ENCODE results near the gene PCNX1.

The PCNX1 gene

GRCh38 chr14:70916799-70917198 lies 9.5 kb downstream of the PCNX1 start:
- TF ChIP-seq, protein P1, sequence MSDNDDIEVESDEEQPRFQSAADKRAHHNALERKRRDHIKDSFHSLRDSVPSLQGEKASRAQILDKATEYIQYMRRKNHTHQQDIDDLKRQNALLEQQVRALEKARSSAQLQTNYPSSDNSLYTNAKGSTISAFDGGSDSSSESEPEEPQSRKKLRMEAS (IDR thresholded peaks at IDR 0.05; ENCODE audit: low read depth, low read length): no peak
- TF ChIP-seq MYC (IDR thresholded peaks at IDR 0.05; ENCODE audit: low read depth, low read length): no peak
- TF ChIP-seq POLR2A (IDR thresholded peaks at IDR 0.05; ENCODE audit: extremely low read depth, insufficient read length): no peak
- no peak for TF ChIP-seq CTCF (IDR thresholded peaks at IDR 0.05; ENCODE audit: low read depth, low read length)
- no peak for DNase-seq (ENCODE audit: low read depth)
- H3K4me3 ChIP-seq (ENCODE audit: low read depth, low read length): no peak overlapping the region

DNA sequence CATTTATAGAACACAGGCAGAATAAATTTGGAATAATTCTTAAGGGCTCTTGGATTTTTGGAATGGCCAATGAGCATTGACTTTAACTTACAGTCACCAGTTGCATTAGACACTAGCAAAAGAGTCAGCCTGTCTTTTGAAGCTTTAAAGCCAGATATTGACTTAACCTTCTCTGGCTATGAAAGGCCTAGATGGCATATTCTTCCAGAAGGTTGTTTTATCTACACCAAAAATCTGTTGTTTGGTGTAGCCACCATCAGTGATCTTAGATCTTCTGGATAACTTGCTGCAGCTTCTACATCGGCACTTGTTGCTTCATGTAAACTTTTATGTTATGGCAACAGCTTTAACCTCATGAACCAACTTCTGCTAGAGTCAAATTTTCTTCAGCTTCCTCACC lies 10.4 kb downstream of the PCNX1 start:
- no peak overlapping the region for H3K4me3 ChIP-seq (ENCODE audit: low read depth, low read length)
- TF ChIP-seq POLR2A (IDR thresholded peaks at IDR 0.05; ENCODE audit: extremely low read depth, insufficient read length) (no peak), MYC (IDR thresholded peaks at IDR 0.05; ENCODE audit: low read depth, low read length) (no peak), CTCF (IDR thresholded peaks at IDR 0.05; ENCODE audit: low read depth, low read length) (no peak)
- TF ChIP-seq, protein P1 (IDR thresholded peaks at IDR 0.05; ENCODE audit: low read depth, low read length): no peak
- DNase-seq (ENCODE audit: low read depth): no peak

- H3K4me3 ChIP-seq (ENCODE audit: low read depth, low read length): no peak overlapping the region
- peak; percentile 45 for DNase-seq (ENCODE audit: low read depth)
- no peak for TF ChIP-seq CTCF (IDR thresholded peaks at IDR 0.05; ENCODE audit: low read depth, low read length)
- TF ChIP-seq, protein P1 (IDR thresholded peaks at IDR 0.05; ENCODE audit: low read depth, low read length): peak; percentile 61
- TF ChIP-seq POLR2A (IDR thresholded peaks at IDR 0.05; ENCODE audit: extremely low read depth, insufficient read length): no peak
- TF ChIP-seq MYC (IDR thresholded peaks at IDR 0.05; ENCODE audit: low read depth, low read length): no peak
These were observed 12.5 kb downstream of the PCNX1 start for GRCh38 chr14:70919774-70920173.

DNA sequence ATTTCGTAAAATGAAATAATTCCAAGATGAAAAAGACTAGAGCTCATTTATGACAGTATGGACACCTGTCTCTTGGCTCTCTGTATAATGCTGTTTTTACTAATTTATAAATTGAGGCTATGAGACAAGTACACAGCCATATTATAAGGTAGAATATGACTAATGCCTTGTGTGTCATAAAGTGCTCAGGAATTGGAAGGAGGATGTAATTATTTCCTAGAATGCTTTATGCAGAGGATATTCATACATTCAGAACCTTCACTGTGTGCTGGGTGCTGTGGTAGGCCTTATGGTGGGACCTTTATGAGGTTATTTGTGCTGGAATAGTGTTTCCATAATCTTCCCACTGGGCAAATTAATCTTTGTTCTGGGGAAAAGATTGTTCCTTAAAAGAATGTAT lies 13.3 kb downstream of the PCNX1 start:
- TF ChIP-seq CTCF (IDR thresholded peaks at IDR 0.05; ENCODE audit: low read depth, low read length): no peak
- no peak for TF ChIP-seq POLR2A (IDR thresholded peaks at IDR 0.05; ENCODE audit: extremely low read depth, insufficient read length)
- no peak for TF ChIP-seq MYC (IDR thresholded peaks at IDR 0.05; ENCODE audit: low read depth, low read length)
- TF ChIP-seq, protein P1 (IDR thresholded peaks at IDR 0.05; ENCODE audit: low read depth, low read length): no peak
- no peak overlapping the region for H3K4me3 ChIP-seq (ENCODE audit: low read depth, low read length)
- no peak for DNase-seq (ENCODE audit: low read depth)

DNA sequence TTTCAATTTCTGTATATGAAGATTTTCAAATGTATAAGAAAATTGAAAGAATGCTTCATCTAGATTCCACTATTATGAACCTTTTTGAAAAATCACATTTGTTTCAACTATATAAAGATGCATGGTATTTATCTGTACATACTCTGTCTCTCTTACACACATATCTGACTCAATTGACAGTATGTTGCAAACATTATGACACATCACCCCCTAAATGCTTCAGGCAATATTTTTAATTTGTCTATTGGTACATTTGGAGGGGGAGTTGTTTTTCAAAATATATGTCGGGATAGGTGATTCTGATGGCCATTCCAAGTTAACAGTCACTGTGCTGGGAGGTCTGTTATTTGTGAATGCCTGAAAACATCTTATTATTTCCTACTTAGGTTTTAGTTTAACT lies 14.4 kb downstream of the PCNX1 start:
- TF ChIP-seq CTCF (IDR thresholded peaks at IDR 0.05; ENCODE audit: low read depth, low read length) (no peak), POLR2A (IDR thresholded peaks at IDR 0.05; ENCODE audit: extremely low read depth, insufficient read length) (no peak), MYC (IDR thresholded peaks at IDR 0.05; ENCODE audit: low read depth, low read length) (no peak)
- TF ChIP-seq, protein P1 (IDR thresholded peaks at IDR 0.05; ENCODE audit: low read depth, low read length): no peak
- no peak for DNase-seq (ENCODE audit: low read depth)
- H3K4me3 ChIP-seq (ENCODE audit: low read depth, low read length): no peak overlapping the region

DNA sequence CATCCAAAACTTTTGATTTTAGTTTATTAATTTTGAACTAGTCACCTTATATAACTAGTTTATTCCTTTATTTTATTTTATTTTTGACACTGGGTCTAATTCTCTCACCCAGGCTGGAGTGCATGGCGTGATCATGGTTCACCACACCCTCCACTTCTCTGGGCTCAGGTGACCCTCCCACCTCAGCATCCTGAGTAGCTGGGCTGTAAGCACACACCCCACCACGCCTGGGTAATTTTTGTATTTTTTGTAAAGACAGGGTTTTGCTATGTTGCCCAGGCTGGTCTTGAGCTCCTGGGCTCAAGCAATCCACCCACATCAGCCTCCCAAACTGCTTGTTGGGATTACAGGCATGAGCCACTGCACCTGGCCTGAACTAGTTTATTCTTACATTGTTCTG lies 17.3 kb downstream of the PCNX1 start:
- no peak overlapping the region for H3K4me3 ChIP-seq (ENCODE audit: low read depth, low read length)
- no peak for DNase-seq (ENCODE audit: low read depth)
- TF ChIP-seq CTCF (IDR thresholded peaks at IDR 0.05; ENCODE audit: low read depth, low read length): no peak
- TF ChIP-seq, protein P1 (IDR thresholded peaks at IDR 0.05; ENCODE audit: low read depth, low read length): no peak
- no peak for TF ChIP-seq MYC (IDR thresholded peaks at IDR 0.05; ENCODE audit: low read depth, low read length)
- TF ChIP-seq POLR2A (IDR thresholded peaks at IDR 0.05; ENCODE audit: extremely low read depth, insufficient read length): no peak
